ENCODE results near the gene SMARCE1.

SMARCE1 gene

GRCh38 chr17:40645943-40646342 is 1.7 kb downstream of the SMARCE1 start:
- H3K9ac ChIP-seq (ENCODE audit: low read length): peak overlapping the region; percentile 91; the same call in 1 of the 2 replicates

DNA sequence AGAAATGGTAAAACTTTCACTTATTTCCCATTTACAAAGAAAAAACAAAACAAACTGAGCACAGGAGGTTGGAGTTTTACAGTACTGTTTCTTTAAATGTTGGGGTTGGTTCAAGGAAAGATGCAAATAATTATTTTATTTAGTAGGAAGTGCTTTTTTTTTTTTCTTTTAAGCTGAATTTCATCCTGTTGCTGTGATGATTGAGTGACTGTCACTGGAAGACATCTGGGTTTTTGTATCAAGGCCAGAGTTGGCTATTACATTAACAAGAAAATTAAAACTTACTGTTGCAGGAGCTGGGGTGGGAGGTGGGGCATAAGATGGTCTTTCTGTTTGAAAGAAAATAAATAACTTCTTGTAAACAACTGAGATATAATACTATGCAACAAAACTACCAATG is 2.3 kb downstream of the SMARCE1 start:
- Histone ChIP-seq H3F3A (ENCODE audit: insufficient read depth, low read length) (no peaks in the 10 kb centered on the region), H3K4me2 (ENCODE audit: low read length) (no peak overlapping the region), H2AFZ (ENCODE audit: low read length) (no peak overlapping the region), H4K20me1 (ENCODE audit: insufficient read depth, low read length) (no peaks in the 10 kb centered on the region), H3K9me3 (ENCODE audit: low read length) (no peaks in the 10 kb centered on the region), H3K27ac (ENCODE audit: low read depth, low read length, poor library complexity, severe bottlenecking) (no peak overlapping the region), H3K27me3 (ENCODE audit: insufficient read depth, low read length) (no peaks in the 10 kb centered on the region), H3K9me2 (ENCODE audit: low read depth, low read length) (no peaks in the 10 kb centered on the region), H3K36me3 (ENCODE audit: insufficient read depth, low read length) (peaks cover 52% of the 10 kb centered on the region), H3K4me3 (ENCODE audit: low read depth, low read length, poor library complexity, severe bottlenecking) (no peak overlapping the region), H3K79me2 (ENCODE audit: insufficient read depth, low read length) (peaks cover 36% of the 10 kb centered on the region), H3K9ac (ENCODE audit: low read length) (no peak overlapping the region), H3K4me1 (ENCODE audit: insufficient read depth, low read length, severe bottlenecking) (peaks cover 32% of the 10 kb centered on the region)
- TF ChIP-seq EZH2 (IDR thresholded peaks at IDR 0.05; ENCODE audit: borderline replicate concordance, low read length): no peak
- TF ChIP-seq, protein P1, sequence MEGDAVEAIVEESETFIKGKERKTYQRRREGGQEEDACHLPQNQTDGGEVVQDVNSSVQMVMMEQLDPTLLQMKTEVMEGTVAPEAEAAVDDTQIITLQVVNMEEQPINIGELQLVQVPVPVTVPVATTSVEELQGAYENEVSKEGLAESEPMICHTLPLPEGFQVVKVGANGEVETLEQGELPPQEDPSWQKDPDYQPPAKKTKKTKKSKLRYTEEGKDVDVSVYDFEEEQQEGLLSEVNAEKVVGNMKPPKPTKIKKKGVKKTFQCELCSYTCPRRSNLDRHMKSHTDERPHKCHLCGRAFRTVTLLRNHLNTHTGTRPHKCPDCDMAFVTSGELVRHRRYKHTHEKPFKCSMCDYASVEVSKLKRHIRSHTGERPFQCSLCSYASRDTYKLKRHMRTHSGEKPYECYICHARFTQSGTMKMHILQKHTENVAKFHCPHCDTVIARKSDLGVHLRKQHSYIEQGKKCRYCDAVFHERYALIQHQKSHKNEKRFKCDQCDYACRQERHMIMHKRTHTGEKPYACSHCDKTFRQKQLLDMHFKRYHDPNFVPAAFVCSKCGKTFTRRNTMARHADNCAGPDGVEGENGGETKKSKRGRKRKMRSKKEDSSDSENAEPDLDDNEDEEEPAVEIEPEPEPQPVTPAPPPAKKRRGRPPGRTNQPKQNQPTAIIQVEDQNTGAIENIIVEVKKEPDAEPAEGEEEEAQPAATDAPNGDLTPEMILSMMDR (IDR thresholded peaks at IDR 0.05; ENCODE audit: low read length): no peak

More at GRCh38 chr17:40645943-40646342, 1.7 kb downstream of the SMARCE1 start:
- H3K27ac ChIP-seq (ENCODE audit: low read depth, low read length, poor library complexity, severe bottlenecking): no peak overlapping the region
- H3K79me2 ChIP-seq (ENCODE audit: insufficient read depth, low read length): peaks cover 36% of the 10 kb centered on the region
- peaks cover 46% of the 10 kb centered on the region for H3K36me3 ChIP-seq (ENCODE audit: insufficient read depth, low read length)
- H4K20me1 ChIP-seq (ENCODE audit: insufficient read depth, low read length): no peaks in the 10 kb centered on the region
- peak overlapping the region; percentile 85 for H3K4me3 ChIP-seq (ENCODE audit: low read depth, low read length, poor library complexity, severe bottlenecking)
- no peaks in the 10 kb centered on the region for H3K9me3 ChIP-seq (ENCODE audit: low read length)
- no peaks in the 10 kb centered on the region for H3K9me2 ChIP-seq (ENCODE audit: low read depth, low read length)
- H3K27me3 ChIP-seq (ENCODE audit: insufficient read depth, low read length): no peaks in the 10 kb centered on the region
- H3K4me2 ChIP-seq (ENCODE audit: low read length): peak overlapping the region; percentile 71
- TF ChIP-seq EZH2 (IDR thresholded peaks at IDR 0.05; ENCODE audit: borderline replicate concordance, low read length): no peak
- no peaks in the 10 kb centered on the region for H3F3A ChIP-seq (ENCODE audit: insufficient read depth, low read length)
- peaks cover 32% of the 10 kb centered on the region for H3K4me1 ChIP-seq (ENCODE audit: insufficient read depth, low read length, severe bottlenecking)
- H2AFZ ChIP-seq (ENCODE audit: low read length): no peak overlapping the region

GRCh38 chr17:40637931-40638330 is 9.7 kb downstream of the SMARCE1 start:
- no peaks in the 10 kb centered on the region for H3K9me2 ChIP-seq (ENCODE audit: low read depth, low read length)
- H3K79me2 ChIP-seq (ENCODE audit: insufficient read depth, low read length): peaks cover 16% of the 10 kb centered on the region; the same call in 1 of the 2 replicates
- peaks cover 89% of the 10 kb centered on the region for H3K36me3 ChIP-seq (ENCODE audit: insufficient read depth, low read length)

More at GRCh38 chr17:40637931-40638330, 9.7 kb downstream of the SMARCE1 start:
- Histone ChIP-seq H2AFZ (ENCODE audit: low read length) (no peak overlapping the region), H4K20me1 (ENCODE audit: insufficient read depth, low read length) (no peaks in the 10 kb centered on the region; the same call in 1 of the 2 replicates), H3K27ac (ENCODE audit: low read depth, low read length, poor library complexity, severe bottlenecking) (no peak overlapping the region), H3K27me3 (ENCODE audit: insufficient read depth, low read length) (no peaks in the 10 kb centered on the region), H3F3A (ENCODE audit: insufficient read depth, low read length) (no peaks in the 10 kb centered on the region), H3K4me2 (ENCODE audit: low read length) (no peak overlapping the region), H3K4me3 (ENCODE audit: low read depth, low read length, poor library complexity, severe bottlenecking) (no peak overlapping the region), H3K4me1 (ENCODE audit: insufficient read depth, low read length, severe bottlenecking) (no peaks in the 10 kb centered on the region), H3K9me3 (ENCODE audit: low read length) (no peaks in the 10 kb centered on the region), H3K9ac (ENCODE audit: low read length) (no peak overlapping the region)
- TF ChIP-seq EZH2 (IDR thresholded peaks at IDR 0.05; ENCODE audit: borderline replicate concordance, low read length): no peak
- TF ChIP-seq, protein P1 (IDR thresholded peaks at IDR 0.05; ENCODE audit: low read length): no peak

All from OCI-LY1 (cell line).